GM19467 (cell line): ENCODE data around the gene PCED1B.

ENCODE experiments used
- ATAC-seq: cut with Tn5 transposase; IDR thresholded peaks from one replicate; pipeline ENCODE4 v1.9.1; 2021; ENCODE audit warnings: mild to moderate bottlenecking, moderate library complexity; ENCODE audit not compliant: unreplicated experiment

Gene PCED1B

DNA sequence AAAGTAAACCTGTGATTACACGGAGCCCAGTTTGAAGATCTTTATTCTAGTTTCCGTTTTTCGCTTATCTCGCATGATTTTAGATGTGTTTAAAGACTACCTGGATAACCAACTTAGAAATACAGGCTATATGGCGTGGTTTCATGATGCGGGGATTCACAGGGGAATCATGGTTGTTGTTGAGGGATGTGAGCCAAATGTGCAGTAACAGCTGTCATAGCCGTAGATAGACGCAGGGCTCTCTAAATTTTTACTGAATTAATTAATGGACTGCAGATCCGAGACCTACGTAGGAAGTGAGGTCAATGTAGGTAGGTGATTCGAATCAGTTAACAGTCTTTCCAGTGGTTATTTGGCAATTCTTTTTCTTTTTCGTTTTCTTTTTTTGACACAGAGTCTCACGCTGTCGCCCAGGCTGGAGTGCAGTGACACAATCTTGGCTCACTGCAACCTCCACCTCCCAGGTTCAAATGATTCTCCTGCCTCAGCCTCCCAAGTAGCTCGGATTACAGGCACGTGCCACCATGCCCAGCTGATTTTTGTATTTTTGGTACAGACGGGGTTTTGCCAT, 145.2 kb downstream of the PCED1B start:
- ATAC-seq, result no peak

GRCh38 chr12:47225356-47225755, 145.9 kb downstream of the PCED1B start:
- ATAC-seq, result no peak

DNA sequence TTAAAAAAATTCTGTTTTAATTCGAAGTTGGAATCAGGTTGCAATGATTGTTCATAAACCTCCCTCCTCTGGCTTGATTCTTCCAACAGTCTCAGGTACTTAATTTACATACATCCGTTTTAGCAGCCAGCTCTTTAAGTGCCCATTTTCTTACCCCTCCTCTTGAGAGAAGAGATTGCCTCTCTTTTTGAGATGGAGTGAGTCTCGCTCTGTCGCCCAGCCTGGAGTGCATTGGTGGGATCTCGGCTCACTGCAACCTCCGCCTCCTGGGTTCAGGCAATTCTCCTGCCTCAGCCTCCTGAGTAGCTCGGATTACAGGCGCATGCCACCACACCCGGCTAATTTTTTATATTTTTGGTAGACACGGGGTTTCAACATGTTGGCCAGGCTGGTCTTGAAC, 146.8 kb downstream of the PCED1B start:
- ATAC-seq, result no peak

DNA sequence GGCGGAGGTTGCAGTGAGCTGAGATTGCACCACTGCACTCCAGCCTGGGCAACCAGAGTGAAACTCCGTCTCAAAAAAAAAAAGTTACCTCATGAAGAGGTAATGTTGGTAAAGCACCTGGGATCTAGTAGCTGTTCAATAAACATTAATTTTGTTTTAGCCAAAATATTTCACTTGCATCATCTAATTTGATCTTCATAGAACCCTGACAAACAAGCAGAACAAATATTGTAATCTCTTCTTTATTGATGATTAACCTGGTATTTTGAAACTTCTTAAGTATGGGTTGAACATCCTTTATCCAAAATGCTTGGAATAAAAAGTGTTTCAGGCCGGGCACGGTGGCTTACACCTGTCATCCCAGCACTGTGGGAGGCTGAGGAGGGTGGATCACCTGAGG, 149.4 kb downstream of the PCED1B start:
- ATAC-seq, result no peak

DNA sequence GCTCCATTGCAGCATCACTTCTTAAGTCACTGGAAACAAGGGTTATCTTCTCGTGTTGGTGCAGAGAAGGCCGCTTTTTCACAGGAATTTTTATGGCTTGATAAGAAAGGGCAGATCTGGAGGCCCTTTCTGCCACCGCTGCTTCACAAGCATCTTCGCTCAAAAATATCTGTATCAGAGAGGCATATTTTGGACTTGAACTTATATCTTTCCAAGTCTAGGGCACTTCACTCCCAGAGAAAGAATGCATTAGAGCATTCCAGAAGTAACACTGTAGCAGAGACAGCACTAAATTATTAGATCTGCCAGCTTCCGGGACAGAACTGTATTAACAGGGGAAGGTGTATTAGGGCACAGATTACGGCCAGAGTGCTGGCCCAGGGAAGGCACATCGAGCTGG, 152.0 kb downstream of the PCED1B start:
- ATAC-seq, result no peak

DNA sequence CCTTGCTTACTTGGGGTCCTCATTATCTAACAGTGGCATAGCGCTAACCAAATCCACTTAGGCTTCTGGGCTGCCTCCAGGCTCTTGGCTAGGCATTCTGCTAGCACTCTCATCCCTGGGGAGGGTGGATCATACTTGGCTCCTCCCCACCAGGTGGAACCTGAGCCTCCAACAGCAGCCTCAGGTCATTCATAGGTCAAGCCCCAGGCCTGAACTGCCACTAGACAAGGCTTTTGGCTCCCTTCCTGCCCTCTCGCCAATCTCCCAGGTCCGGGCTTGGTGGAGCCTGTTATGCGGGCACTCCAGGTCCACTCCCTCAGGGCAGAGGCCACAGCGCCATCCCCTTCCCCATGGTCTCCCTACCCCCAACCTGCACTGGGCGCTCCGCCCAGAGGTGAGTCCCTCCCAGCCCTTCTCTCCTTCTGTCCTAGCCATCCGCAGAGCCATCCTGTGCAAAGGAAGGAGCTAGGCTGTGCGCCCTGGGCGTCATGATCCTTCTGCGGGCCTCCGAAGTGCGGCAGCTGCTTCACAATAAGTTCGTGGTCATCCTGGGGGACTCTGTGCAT, 155.2 kb downstream of the PCED1B start:
- no peak for ATAC-seq

GRCh38 chr12:47235258-47236040, 156.0 kb downstream of the PCED1B start:
- ATAC-seq, result no peak

DNA sequence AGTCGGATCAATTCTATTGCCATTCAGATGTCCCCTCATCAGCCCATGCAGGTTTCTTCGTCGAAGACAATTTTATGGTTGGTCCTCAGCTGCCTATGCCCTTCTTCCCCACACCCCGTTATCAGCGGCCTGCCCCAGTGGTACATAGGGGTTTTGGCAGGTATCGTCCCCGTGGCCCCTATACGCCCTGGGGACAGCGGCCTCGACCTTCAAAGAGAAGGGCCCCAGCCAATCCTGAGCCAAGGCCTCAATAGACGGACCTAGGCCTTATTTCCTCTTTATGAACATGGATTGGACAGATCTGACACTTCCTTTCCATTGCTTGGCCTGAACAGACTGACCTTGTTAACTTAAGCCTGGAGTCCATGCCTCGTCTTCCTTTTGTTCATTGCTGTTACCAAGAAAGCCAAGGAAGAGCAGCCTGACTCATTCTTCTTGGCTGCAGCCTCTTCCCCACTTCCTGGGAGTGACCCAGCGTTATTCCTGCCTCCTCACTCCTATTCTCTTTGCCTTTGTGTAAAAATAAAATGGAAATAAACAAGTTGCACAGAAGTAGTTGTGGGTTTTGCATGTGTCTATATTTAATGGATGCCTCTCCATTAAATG, 156.8 kb downstream of the PCED1B start:
- ATAC-seq, result no peak

GRCh38 chr12:47237751-47238211, 158.4 kb downstream of the PCED1B start:
- ATAC-seq, result no peak

DNA sequence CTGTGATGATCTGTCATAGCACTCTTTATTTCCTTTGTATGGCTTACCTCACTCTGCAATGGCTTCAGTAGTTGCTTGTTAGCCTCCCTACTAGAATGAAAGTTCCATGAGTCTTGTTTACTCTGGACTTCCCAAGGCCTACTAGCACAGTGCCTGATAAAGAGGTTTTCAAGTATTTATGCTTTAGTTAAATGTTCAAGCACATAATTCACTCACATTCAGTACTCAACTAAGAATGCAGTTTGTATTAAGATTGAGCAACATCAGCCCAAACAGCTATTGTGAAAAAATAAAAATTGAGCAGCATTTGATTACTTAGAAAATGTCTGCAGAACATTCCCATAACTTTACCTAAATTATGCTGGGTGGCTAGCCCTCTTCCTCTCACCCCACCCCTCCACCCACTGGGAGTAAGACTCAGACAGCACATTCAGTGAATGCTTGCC, 159.3 kb downstream of the PCED1B start:
- ATAC-seq, result no peak

DNA sequence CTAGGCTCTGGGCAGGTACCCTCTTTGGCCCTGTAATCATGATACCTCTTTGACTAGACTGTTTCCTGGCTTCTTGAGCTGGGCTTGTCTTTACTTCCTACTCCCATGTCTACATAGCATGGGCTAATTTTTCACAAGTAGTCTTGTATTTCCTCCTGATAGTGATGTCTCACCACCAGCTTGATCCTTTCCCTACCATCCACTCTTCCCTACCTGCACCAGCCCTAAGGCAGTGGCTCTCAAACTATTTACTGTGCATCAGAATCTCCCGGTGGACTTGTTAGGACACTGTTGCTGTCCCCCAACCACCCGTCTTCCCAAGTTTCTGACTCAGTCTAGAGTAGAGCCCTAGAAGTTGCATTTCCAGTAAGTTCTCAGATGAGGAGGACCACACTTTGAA, 163.0 kb downstream of the PCED1B start:
- no peak for ATAC-seq

DNA sequence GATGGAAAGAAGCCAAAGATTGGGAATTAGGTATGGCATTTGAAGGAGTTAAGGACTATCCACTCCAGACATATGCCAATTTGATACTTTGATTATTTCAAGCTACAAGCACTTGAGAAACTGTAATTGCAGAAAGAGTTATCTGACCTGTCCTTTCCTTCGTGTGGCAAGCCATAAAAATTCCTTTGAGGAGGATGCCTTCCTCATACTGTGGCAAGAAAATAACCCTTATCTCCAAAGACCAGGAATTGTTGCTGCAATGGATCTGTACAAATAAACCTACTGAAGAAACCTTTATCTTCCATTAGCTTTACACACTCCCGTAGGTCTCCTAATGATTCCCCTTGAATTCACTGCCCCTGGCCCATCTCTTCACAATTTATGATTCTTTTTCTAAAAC, 165.4 kb downstream of the PCED1B start:
- ATAC-seq, result no peak

DNA sequence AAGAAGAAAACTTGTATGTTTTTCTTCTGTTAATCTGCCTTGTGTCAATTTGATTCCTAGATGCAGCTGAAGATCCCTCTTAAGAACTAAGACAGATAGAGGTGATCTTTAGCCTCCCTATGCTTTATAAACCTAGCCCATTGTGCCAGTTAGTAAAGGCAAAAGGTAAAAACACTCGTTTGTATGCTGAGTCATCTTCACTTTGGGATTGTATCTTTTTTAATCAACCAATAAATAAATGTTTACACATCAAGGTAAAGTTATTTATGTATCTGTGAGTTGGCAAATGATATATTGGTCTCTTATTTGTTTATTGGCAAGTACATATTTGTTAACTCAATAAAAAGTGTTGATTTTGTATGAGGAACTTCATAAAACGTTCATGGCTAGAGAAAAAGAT, 166.2 kb downstream of the PCED1B start:
- ATAC-seq, result no peak

DNA sequence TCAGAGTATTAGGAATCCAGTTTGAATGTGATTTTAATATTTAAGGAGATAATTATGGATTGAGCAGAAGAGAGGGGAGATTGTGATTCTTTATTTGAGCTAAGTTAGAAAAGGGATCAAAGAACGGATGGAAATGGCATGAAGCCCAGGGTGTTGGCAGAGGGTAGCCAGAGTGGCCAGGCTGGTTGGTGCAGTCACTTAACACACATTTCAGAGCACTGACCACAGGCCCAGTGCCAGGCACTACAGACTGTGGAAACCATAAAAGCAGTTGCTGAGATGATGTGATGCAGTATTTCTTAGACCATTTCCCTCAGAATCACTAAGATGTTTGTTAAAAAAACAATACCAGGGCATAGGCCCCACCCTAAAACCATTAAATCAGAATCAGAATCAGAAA, 168.0 kb downstream of the PCED1B start:
- no peak for ATAC-seq

DNA sequence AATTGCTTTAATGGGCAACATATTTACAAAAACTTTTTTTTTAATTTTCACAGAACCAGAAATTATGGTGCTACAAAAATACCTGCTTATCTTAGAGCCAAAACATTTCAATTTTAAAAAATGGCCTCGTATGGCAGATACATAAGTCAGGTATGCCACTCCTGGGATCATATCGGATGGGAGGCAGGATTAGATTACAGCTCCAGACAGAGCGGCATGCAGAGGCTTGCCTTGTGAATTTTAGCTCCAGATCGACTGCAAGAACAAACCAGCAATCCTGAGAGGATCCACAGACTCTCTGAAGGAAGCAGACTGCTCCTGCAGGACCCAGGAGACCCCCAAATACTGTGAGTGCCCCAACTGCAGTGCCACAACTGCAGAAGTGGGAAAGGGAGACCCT, 169.7 kb downstream of the PCED1B start:
- ATAC-seq, result no peak

DNA sequence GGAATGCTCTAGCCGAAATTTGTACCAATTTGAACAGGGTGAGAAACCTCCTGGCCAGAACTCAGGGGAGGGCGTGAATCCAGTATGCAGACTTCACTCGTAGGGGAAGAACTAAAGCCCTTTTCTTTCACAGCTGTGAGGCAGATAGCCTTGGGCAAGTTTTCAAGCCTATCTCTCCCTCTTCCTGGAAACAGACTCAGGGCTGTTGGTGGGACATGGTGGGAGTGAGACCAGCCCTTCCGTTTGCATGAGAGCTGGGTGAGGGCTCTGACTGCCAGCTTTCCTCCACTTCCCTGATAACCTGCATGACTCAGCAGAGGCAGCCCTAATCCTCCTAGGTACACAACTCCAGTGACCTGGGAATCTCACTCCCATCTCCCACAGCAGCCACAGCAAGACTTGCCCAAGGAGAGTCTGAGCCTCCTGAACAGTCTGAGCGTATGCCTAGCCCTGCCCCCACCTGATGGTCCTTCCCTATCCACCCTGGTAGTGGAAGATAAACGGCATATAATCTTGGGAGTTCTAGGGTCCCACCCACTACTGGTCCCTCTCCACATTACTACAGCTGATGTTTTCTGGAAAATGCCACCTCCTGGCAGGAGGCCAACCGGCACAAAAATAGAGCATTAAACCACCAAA, 170.4 kb downstream of the PCED1B start:
- ATAC-seq, result no peak

DNA sequence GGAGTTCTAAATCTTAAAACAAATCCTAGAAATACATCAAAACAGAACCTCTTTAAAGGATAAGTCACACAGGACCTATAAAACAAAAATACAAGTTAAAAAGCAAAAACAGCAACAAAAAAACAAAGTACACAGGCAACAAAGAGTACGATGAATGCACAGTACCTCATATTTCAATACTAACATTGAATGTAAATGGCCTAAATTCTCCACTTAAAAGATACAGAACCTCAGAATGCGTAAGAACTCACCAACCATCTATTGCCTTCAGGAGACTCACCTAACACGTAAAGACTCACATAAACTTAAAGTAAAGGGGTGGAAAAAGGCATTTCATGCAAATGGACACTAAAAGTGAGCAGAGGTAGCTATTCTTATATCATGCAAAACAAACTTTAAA, 172.5 kb downstream of the PCED1B start:
- ATAC-seq, result no peak

GRCh38 chr12:47264951-47265350, 185.5 kb downstream of the PCED1B start:
- ATAC-seq, result no peak

GRCh38 chr12:47265391-47265790, 186.0 kb downstream of the PCED1B start:
- no peak for ATAC-seq

GRCh38 chr12:47267571-47267970, 188.2 kb downstream of the PCED1B start:
- no peak for ATAC-seq
